HG03558 (cell line): ENCODE measurements around the gene SKOR1.

ENCODE experiments used
- ATAC-seq: cut with Tn5 transposase; IDR thresholded peaks from one replicate; pipeline ENCODE4 v1.9.1; 2021; ENCODE audit warnings: moderate number of reproducible peaks; ENCODE audit not compliant: unreplicated experiment; ENCODE audit errors: extremely low read depth

Gene SKOR1

DNA sequence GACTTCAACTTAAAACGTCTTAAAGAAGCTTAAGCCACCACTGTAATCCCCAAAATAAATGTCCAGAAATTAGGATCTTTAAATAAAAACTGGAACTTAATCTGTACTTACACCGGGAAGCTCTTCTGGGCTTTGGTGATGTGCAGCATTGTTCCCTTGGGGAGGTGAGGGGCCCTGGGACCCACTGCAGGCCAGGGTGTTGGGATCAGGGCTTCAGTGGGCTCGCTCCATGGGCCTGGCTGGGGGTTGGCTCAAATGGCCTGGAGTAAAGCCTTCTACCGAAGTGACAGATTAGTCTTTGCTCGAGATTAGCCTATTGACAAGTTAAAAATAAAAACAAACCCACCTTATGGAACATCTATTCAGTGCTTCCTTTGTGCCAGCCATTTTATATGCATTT lies 20.7 kb downstream of the SKOR1 start:
- ATAC-seq = no peak

- ATAC-seq = no peak
Observed at GRCh38 chr15:67849538-67849937, 24.2 kb downstream of the SKOR1 start.

DNA sequence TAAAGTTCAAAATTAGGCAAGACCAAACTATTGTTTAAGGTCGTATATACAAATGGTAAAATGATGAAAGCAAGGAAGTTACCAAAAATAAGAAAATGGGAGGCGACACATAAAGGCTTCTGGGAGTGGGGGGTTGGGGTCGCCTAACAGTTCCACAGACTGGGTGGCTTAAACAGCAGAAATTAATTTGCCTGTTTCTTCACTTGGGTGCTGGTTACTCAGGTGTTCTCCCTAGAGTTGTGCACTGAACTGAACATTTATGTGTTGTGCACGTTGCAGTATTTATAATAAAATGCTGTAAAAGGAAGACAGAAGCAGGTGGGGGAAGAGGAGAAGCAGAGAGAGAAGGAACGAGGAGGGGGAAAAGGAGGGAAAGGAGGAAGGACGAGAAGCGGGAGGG lies 25.0 kb downstream of the SKOR1 start:
- no peak for ATAC-seq

DNA sequence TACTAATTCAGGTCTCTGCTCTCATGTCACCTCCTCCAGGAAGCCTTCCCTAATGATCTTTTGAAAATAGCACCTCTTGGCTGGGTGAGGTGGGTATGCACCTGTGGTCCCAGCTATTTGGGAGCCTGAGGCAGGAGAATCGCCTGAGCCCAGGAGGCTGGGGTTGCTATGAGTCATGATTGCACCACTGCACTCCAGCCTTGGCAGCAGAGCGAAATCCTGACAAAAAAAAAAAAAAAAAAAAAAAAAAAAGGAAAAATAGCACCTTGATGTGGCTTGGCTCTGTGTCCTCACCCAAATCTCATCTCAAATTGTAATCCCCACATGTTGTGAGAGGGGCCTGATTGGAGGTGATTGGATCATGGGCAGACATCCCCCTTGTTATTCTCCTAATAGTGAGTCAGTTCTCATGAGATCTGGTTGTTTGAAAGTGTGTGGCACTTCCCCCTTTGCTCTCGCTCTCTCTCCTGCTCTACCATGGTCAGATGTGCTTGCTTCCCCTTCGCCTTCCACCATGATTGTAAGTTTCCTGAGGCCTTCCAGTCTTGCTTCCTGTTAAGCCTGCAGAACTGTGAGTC lies 25.8 kb downstream of the SKOR1 start:
- no peak for ATAC-seq

- ATAC-seq = no peak
Observed at GRCh38 chr15:67852418-67852817, 27.1 kb downstream of the SKOR1 start.

DNA sequence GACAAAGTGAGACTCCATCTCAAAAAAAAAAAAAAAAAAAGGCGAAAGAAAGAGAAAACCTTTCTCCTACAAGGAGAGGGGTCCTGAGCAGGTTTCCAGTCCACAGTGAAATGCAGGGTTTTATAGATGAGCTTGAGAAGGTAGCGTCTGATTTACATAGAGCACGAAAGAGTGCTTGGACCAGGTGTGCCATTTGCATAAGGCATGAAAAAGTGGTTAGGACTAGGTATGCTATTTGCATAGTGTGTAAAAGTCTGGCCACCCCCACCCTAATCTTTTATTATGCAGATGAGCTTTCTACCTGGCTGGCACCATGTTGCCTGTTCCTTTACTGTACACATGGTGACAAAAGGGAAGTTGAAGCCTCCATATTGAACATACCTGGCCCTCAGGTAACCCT lies 28.1 kb downstream of the SKOR1 start:
- no peak for ATAC-seq

- ATAC-seq = no peak
Observed at GRCh38 chr15:67854358-67854757, 29.0 kb downstream of the SKOR1 start.

DNA sequence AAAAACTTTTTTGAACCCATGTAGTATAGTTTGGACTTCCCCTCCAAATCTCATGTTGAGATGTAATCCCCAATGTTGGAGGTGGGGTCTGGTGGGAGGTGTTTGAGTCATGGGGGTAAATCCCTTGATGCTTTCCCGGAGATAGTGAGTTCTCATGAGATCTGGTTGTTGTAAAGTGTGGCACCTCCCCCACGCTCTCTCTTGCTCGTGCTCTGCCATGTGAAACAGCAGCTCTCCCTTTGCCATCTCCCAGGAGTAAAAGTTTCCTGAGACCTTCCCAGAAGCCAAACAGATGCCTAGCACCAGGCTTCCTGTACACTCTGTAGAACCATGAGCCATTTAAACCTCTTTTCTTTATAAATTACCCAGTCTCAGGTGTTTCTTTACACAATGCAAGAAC lies 30.5 kb downstream of the SKOR1 start:
- ATAC-seq = no peak

DNA sequence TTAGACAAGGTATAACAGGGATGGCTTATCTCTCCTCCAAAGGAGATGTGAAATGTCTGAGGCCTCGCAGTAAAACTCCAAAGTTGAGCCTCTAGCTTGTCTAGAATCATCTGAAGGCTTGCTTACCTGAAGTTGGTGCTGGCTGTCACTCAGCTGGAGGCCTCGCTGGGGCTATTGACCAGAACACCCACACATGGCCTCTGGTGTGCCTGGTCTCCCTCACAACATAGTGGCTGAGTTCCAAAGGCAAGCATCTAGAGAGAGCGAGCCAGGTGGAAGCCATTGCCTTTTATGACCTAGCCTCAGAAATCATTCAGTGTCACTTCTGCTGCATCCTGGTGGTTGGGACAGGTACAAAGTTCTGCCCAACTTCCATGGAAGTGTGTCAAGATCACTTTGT lies 31.9 kb downstream of the SKOR1 start:
- no peak for ATAC-seq

DNA sequence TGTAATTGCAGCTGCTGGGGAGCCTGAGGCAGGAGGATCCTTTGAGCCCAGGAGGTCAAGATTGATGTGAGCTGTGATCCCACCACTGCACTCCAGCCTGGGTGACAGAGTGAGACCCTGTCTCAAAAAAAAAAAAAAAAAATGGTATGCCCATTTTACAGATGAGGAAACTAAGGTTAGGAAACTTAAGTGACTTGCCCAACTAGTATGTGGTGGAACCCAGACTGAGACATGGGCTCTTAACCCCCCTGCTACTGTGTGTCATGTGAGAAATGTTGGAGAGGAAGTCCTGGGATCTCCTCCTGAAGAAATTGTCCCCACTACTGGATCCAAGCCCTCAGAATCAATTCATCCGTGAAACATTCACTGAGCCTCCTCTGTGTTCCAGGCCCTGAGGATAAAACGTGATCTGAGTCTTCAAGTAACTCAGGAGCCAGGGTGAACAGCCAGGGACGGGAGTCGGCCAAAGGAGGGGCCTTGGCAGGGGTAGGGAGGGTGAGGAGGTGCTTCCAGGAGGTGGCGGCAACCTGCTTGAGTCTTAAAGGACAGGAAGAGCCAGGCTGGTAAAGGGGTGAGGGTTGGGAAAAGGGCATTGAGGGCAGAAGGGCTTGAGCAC lies 34.1 kb downstream of the SKOR1 start:
- no peak for ATAC-seq

DNA sequence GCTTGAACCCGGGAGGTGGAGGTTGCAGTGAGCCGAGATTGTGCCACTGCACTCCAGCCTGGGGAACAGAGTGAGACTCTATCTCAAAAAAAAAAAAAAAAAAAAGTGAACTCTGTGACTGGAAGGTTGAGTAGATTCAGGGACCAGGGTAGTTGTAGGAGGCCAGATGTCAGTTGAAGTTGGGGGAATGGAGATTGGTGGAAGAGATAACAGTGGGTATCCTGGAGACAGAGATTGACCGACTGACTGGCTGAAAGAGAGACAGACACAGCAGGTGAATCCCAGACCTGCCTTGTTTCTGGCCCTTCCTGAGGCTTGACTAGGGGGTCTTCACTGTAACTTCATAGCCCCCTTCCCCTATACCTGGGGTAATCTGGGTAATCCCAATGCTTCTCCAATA lies 36.7 kb downstream of the SKOR1 start:
- ATAC-seq = no peak

- ATAC-seq = peak; percentile 31
Observed at GRCh38 chr15:67862750-67863441, 37.6 kb downstream of the SKOR1 start.

GRCh38 chr15:67863442-67863987 lies 38.2 kb downstream of the SKOR1 start:
- ATAC-seq = peak; percentile 48

GRCh38 chr15:67865331-67865730 lies 40.0 kb downstream of the SKOR1 start:
- ATAC-seq = no peak

- no peak for ATAC-seq
Observed at GRCh38 chr15:67865766-67866165, 40.5 kb downstream of the SKOR1 start.

GRCh38 chr15:67869701-67870100 lies 44.4 kb downstream of the SKOR1 start:
- no peak for ATAC-seq

DNA sequence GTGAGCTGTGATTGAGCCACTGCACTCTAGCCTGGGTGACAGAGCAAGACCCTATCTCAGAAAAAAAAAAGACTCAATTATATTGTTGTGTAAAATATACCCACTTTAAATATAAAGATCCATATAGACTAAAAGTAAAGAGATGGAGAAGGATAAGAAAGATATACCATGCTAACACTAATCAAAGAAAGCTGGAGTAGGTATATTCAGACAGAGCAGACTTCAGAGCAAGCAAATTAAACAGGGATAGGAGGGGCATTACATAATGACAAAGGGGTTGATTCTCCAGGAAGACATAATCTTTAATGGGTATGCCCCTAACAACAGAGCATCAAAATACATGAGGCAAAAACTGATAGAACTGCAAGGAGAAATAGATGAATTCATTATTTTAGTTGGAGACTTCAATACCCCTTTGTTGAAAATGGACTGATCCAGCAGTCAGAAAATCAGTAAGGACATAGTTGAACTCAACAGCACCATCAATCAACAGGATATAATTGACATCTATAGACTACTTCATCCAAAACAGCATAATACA lies 45.6 kb downstream of the SKOR1 start:
- ATAC-seq = no peak

- no peak for ATAC-seq
Observed at GRCh38 chr15:67873777-67874176, 48.5 kb downstream of the SKOR1 start.

- ATAC-seq = no peak
Observed at GRCh38 chr15:67878712-67879206, 53.5 kb downstream of the SKOR1 start.

- ATAC-seq = no peak
Observed at GRCh38 chr15:67879440-67880129, 54.3 kb downstream of the SKOR1 start.
